ENCODE results near the gene TAF10.

Gene TAF10

DNA sequence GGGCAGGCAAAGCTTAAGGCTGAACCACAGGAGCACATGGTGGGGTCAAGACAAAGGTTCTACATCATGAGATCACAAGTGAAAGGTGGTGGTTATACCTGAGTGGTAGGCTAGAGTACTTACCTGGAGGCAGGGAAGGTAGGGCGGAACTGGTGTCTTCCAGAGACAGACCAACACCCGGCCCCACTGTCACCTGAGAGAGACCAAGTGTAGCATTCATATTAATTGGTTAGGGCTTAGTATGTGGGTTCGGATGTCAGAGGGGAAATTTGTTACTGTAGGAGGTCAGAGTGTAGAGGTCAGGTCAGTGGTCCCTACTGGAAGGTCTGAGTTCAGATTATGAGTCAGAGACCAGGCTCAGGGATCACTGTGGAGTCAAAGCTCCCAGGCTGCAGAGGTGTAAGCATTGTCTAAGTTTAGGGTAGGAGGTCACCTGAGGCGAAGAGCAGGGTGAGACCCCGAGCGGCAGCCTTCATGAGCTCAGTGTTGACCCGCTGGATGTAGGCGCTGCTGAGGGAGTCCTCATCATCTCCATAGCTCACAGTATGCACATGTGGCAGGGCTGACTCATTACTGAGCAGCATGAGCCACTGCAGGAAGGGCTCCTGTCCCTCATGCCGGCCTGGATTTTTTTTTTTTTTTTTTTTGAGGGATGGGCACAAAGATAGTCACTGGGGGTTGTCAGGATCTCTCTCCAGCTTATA is 4.0 kb upstream of the TAF10 start:
- DNase-seq (no peak), ATAC-seq (replicated peaks) (no peak)
- Mint-ChIP-seq H3K4me3 (peak overlapping the region in 1 of 2 donors; percentile 35), H3K4me1 (ENCODE audit: low read depth in 2 of 2) (peaks cover 18 to 23% of the 10 kb centered on the region in 2 donors), H3K36me3 (ENCODE audit: insufficient read depth) (peaks cover 19% of the 10 kb centered on the region), H3K27ac (peak overlapping the region; percentile 15 to 59), H3K27me3 (no peaks in the 10 kb centered on the region), H3K9me3 (no peaks in the 10 kb centered on the region)

DNA sequence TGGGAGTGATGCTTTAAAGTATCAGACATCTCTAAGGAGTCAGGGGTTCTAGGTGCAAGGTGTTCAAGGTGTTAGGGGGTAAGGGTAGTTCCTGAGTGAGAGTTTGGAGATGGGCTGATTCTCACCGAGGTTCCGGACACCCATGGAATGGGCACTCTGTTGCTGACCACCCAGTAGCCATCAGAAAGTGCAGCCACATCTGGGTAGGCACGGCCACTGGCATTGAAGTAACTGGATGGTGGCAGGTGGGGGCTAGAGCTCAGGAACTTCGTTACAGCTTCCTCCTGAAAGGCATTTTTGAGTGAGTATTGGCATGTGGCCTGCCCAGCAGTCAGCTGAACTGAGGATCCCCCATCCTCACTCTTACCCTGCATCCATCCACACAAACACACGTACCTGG is 3.0 kb upstream of the TAF10 start:
- H3K27me3 Mint-ChIP-seq, result no peaks in the 10 kb centered on the region
- peaks cover 28% of the 10 kb centered on the region for H3K36me3 Mint-ChIP-seq (ENCODE audit: insufficient read depth)
- ATAC-seq (replicated peaks) (no peak), DNase-seq (no peak)
- no peaks in the 10 kb centered on the region for H3K9me3 Mint-ChIP-seq
- peak overlapping the region in 1 of 2 donors; percentile 32 for H3K4me3 Mint-ChIP-seq
- H3K27ac Mint-ChIP-seq, result peak overlapping the region in 1 of 2 donors; percentile 49
- H3K4me1 Mint-ChIP-seq (ENCODE audit: low read depth in 2 of 2), result peaks cover 24 to 25% of the 10 kb centered on the region in 2 donors

DNA sequence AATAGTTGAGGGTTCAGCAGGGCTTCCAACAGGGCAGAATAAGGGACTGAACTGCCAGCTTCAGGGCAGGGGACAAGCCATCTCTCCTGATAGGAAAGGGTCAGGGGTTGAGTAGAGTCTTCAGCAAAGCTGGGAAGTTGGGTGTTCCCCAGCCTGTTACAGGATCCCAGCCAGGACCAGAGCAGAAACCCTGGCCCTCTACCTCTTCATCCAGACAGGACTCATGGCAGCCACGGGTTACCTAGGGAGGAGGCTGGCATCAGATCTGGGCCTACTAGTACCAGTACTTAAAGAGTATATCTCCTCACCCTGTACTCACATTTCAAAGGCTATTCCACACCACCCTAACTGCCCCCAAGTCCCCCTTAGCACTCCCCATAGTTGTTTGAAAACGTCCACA is 2.4 kb upstream of the TAF10 start:
- Mint-ChIP-seq H3K36me3 (ENCODE audit: insufficient read depth) (peaks cover 34% of the 10 kb centered on the region), H3K4me1 (ENCODE audit: low read depth in 2 of 2) (peaks cover 25 to 29% of the 10 kb centered on the region in 2 donors), H3K9me3 (no peaks in the 10 kb centered on the region), H3K27ac (peak overlapping the region in 1 of 2 donors; percentile 49), H3K4me3 (no peak overlapping the region), H3K27me3 (no peaks in the 10 kb centered on the region)
- DNase-seq, result no peak
- ATAC-seq (replicated peaks), result no peak

DNA sequence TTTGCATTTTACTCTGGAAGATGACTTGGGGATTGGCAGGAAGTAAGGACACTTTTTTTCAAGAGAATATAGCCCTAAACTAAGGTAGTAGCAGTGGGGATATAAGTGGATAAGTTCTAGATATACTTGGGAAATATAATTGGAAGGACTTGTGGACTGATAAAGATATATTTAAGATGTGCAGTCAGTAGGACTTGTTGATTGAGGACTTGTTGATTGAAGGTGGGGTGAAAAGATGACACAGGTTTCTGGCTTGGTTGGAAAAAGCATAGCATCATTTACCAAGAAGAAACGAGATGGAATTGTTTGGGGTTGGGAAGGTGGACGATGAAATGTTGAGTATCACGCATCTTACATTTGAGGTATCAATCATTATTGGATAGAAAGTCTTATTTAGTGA is 1.5 kb upstream of the TAF10 start:
- Mint-ChIP-seq H3K9me3 (no peaks in the 10 kb centered on the region), H3K4me3 (no peak overlapping the region), H3K4me1 (ENCODE audit: low read depth in 2 of 2) (peaks cover 30 to 33% of the 10 kb centered on the region in 2 donors), H3K27ac (no peak overlapping the region), H3K27me3 (no peaks in the 10 kb centered on the region), H3K36me3 (ENCODE audit: insufficient read depth) (peaks cover 42% of the 10 kb centered on the region)
- no peak for ATAC-seq (replicated peaks)
- DNase-seq, result no peak

DNA sequence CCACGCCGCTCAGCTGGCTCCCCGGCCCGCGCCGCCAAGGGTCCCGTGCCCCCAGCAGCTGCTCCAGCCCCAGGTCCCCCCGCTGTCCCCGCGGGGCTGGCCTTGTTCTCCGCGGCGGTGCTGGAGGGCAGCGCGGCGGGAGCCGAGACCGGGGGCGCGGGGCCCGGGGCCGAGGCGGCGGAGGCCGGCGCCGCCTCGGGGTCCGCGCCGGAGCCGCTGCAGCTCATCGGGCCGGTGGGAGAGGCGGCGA is 128 bp downstream of the TAF10 start:
- Mint-ChIP-seq H3K36me3 (ENCODE audit: insufficient read depth) (peaks cover 38% of the 10 kb centered on the region), H3K27me3 (no peaks in the 10 kb centered on the region)

DNA sequence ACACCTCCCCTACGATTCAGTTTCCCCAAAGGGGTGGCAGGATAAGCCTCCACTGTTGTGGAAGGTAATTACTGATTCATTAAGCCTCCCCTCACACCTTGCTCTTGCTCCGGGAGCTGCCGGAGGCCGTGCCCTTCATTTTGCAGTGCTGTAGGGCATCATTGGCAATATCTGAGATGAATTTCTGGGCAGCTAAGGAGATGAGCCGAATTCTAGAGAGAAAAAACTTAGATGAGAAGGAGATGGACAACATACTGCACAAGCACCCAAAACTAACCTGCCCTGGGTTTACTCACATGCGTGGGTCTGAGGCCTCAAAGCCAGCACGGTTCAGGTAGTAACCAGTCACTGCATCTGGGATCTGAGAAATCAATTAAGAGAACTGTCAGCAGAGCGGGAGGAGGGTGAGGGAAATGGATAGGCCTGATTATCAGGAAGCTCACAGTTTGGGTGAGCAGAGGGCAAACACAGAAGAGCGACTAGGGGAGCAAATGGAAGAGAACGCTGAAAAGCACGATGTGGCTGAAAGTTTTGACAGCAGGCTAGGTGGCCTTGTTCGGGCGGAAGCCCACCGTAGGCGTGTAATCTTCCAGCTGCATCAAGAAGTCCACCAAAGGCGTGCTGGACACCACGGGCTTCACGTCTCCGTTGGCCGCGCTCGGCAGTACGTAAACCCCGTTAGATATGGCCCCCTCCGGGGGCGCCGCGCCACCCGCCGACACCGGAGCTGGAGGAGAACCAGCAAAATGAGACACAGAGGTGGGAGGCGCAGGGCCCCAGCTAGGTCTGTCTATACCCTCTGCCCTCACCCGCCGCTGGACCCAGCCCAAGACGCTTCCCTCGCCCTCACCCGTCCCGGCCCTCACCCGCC is 689 bp downstream of the TAF10 start:
- DNase-seq, result peak in 2 of 3 experiments; percentile 18 to 28
- Mint-ChIP-seq H3K4me3 (no peak overlapping the region), H3K9me3 (no peaks in the 10 kb centered on the region), H3K27me3 (no peaks in the 10 kb centered on the region), H3K27ac (no peak overlapping the region), H3K36me3 (ENCODE audit: insufficient read depth) (peaks cover 40% of the 10 kb centered on the region), H3K4me1 (ENCODE audit: low read depth in 2 of 2) (peaks cover 34% of the 10 kb centered on the region in 2 donors)
- ATAC-seq (replicated peaks), result peak; percentile 4

More for the DNA sequence above, 128 bp downstream of the TAF10 start:
- no peaks in the 10 kb centered on the region for H3K9me3 Mint-ChIP-seq
- no peak for ATAC-seq (replicated peaks)
- H3K4me1 Mint-ChIP-seq (ENCODE audit: low read depth in 2 of 2), result peaks cover 33 to 35% of the 10 kb centered on the region in 2 donors
- no peak overlapping the region for H3K4me3 Mint-ChIP-seq
- no peak overlapping the region for H3K27ac Mint-ChIP-seq
- DNase-seq, result no peak

DNA sequence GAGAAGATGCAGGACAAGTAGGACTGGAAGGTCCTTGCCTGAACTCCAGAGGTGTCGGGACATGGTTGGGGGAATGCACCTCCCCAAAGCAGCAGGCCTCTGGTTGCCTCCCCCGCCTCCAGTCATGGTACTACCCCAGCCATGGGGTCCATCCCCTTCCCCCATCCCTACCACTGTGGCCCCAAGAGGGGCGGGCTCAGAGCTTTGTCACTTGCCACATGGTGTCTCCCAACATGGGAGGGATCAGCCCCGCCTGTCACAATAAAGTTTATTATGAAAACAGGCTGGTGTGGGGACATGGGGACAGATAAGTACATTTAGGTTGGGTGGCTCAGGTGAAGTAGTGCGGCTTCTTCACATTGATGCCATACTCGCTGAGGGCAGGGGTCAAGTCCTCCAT is 1.4 kb downstream of the TAF10 start:
- Mint-ChIP-seq H3K36me3 (ENCODE audit: insufficient read depth) (peaks cover 33% of the 10 kb centered on the region), H3K27ac (no peak overlapping the region), H3K4me1 (ENCODE audit: low read depth in 2 of 2) (peaks cover 34 to 37% of the 10 kb centered on the region in 2 donors), H3K4me3 (no peak overlapping the region), H3K27me3 (no peaks in the 10 kb centered on the region), H3K9me3 (no peaks in the 10 kb centered on the region)
- no peak for ATAC-seq (replicated peaks)
- no peak for DNase-seq

DNA sequence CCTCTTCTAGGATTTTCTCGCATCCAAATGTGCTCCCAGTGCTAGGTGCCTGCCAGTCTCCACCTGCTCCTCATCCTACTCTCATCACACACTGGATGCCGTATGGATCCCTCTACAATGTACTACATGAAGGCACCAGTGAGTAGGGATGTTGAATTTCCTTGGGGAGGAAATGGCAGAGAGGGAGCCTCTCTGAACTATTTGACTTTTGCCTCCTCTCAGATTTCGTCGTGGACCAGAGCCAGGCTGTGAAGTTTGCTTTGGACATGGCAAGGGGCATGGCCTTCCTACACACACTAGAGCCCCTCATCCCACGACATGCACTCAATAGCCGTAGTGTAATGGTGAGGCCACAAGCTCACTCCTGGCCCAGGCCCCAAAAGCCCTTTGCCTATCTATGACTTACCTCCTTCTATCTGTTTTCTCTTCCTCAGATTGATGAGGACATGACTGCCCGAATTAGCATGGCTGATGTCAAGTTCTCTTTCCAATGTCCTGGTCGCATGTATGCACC is 2.5 kb downstream of the TAF10 start:
- Mint-ChIP-seq H3K9me3 (no peaks in the 10 kb centered on the region), H3K27me3 (no peaks in the 10 kb centered on the region), H3K4me1 (ENCODE audit: low read depth in 2 of 2) (peaks cover 31 to 35% of the 10 kb centered on the region in 2 donors), H3K27ac (peak overlapping the region in 1 of 2 donors; percentile 30), H3K36me3 (ENCODE audit: insufficient read depth) (peaks cover 32% of the 10 kb centered on the region), H3K4me3 (no peak overlapping the region)
- DNase-seq (no peak), ATAC-seq (replicated peaks) (no peak)

DNA sequence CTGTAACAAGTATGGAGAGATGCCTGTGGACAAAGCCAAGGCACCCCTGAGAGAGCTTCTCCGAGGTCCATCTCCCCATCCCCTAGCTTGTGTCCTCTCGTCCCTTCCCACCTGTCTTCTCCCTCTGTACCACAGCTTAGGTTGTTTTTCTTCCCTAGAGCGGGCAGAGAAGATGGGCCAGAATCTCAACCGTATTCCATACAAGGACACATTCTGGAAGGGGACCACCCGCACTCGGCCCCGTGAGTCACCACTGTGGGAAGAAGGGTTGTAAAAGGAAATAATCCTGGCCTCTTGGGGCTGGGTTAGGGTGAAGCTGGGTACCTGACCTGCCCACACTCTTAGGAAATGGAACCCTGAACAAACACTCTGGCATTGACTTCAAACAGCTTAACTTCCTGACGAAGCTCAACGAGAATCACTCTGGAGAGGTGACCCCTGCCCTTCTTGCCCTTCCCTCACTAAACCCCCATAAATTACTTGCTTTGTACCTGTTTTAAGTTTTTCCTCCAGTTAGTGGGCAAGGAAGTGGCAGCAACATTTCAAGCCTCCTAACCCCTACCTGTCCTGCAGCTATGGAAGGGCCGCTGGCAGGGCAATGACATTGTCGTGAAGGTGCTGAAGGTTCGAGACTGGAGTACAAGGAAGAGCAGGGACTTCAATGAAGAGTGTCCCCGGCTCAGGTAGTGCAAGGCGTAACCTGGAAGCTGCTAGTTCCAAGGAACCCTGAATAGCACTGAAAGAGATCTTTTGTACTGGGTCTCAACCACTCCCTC is 3.1 kb downstream of the TAF10 start:
- no peak for ATAC-seq (replicated peaks)
- no peaks in the 10 kb centered on the region for H3K9me3 Mint-ChIP-seq
- peaks cover 31 to 35% of the 10 kb centered on the region in 2 donors for H3K4me1 Mint-ChIP-seq (ENCODE audit: low read depth in 2 of 2)
- H3K4me3 Mint-ChIP-seq, result no peak overlapping the region
- no peaks in the 10 kb centered on the region for H3K27me3 Mint-ChIP-seq
- no peak for DNase-seq
- H3K36me3 Mint-ChIP-seq (ENCODE audit: insufficient read depth), result peaks cover 32% of the 10 kb centered on the region
- peak overlapping the region in 1 of 2 donors; percentile 30 for H3K27ac Mint-ChIP-seq

DNA sequence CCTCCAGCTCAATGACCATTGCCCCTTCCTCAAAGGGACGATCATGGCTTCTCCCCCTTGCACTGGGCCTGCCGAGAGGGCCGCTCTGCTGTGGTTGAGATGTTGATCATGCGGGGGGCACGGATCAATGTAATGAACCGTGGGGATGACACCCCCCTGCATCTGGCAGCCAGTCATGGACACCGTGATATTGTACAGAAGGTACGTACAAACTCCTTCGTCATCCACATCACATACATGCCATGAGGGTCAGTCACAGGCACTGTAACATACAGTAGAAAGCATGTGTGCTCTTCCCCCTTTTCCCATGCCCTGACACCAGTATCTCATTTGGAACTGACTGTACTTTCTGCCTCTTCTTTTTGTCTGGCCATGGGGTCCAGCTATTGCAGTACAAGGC is 4.0 kb downstream of the TAF10 start:
- H3K4me3 Mint-ChIP-seq, result no peak overlapping the region
- H3K27me3 Mint-ChIP-seq, result no peaks in the 10 kb centered on the region
- peak in 1 of 3 experiments; percentile 0 for DNase-seq
- H3K27ac Mint-ChIP-seq, result no peak overlapping the region
- peaks cover 31 to 35% of the 10 kb centered on the region in 2 donors for H3K4me1 Mint-ChIP-seq (ENCODE audit: low read depth in 2 of 2)
- no peaks in the 10 kb centered on the region for H3K9me3 Mint-ChIP-seq
- no peak for ATAC-seq (replicated peaks)
- peaks cover 32% of the 10 kb centered on the region for H3K36me3 Mint-ChIP-seq (ENCODE audit: insufficient read depth)

DNA sequence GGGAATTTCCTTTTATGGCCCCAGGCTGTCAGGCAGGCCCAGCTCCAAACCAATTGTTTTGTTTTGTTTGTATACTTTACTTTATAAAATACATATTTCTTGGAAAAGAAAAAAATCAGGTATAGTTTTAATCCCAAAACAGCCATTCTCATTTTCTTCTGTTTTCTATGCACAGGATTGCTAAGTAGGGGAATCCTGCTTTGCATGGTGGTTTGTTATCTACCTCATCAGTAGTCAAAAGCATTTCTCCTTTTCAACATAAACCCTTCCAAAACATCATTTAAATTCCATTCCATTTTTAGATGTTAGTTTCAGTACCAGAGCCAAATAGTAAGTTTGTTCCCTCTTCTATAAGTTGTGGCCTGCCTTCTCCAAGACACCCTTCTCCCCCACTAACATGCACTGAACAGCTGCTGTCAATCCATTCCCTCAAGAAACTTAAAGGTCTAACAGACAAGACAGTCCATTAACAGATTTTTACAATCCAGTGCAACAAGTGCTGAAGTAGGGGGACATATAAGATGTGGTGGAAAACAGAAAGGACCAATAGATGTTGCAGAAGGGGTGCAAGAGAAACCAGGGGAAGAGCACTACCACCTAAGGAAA is 4.7 kb downstream of the TAF10 start:
- no peak overlapping the region for H3K27ac Mint-ChIP-seq
- ATAC-seq (replicated peaks) (no peak), DNase-seq (no peak)
- H3K4me1 Mint-ChIP-seq (ENCODE audit: low read depth in 2 of 2), result peaks cover 31 to 38% of the 10 kb centered on the region in 2 donors
- no peaks in the 10 kb centered on the region for H3K9me3 Mint-ChIP-seq
- H3K4me3 Mint-ChIP-seq, result no peak overlapping the region
- H3K36me3 Mint-ChIP-seq (ENCODE audit: insufficient read depth), result peaks cover 32% of the 10 kb centered on the region
- H3K27me3 Mint-ChIP-seq, result no peaks in the 10 kb centered on the region

DNA sequence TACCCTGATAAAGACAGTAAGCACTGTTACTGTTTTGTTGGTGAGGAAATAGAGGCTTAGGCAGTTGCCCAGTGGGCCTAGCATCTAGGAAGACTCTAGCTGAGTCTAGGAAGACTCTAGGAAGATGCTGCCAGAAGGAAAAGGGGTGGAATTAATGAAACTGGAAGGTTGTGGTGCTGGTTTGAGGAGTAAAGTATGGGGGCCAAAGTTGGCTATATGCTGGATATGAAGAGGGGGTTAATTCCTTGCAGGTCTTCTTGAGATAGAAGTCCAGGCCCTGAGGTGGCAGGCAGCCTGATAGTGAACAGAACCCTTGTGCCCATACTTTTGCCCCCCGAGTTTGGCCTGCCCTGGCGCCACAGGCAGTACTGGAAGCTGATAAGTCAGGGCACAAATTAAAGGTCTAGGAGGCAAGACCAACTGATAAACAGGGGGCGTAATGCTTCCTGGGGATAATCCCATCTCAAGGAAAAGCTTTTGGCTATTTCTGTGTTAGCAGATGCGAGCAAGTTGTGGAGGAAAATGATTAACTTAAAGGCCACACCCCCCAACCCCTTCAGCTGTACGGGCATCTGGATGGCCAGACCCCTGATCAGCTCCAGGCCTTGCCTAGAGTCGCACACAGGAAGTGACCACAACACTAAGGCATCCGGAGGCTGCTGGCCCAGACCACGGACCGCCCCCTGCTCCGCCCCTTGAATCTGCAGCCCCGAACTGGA is 5.4 kb downstream of the TAF10 start:
- Mint-ChIP-seq H3K4me1 (ENCODE audit: low read depth in 2 of 2) (peaks cover 31 to 41% of the 10 kb centered on the region in 2 donors), H3K27ac (no peak overlapping the region), H3K9me3 (no peaks in the 10 kb centered on the region), H3K4me3 (no peak overlapping the region), H3K27me3 (no peaks in the 10 kb centered on the region), H3K36me3 (ENCODE audit: insufficient read depth) (peaks cover 32% of the 10 kb centered on the region)
- peak; percentile 26 to 47 (median 42) for DNase-seq
- peak; percentile 16 for ATAC-seq (replicated peaks)

All from effector memory CD8-positive, alpha-beta T cell (primary cell).